HCT116 (cell line): ENCODE measurements around the gene LRP1B. TPM values are rescaled to one million over a fixed set of nuclear protein-coding genes. Genes with fewer than 3 reads are reported as not detected.

Source experiments
- ATAC-seq: fragments of 200-7000 bp; cut with Tn5 transposase; 2 replicates; pipeline ENCODE4 v1.9.1; 2020; ENCODE audit warnings: mild to moderate bottlenecking, moderate library complexity
- BruUV-seq: library from RNA; stranded (reverse); fragments of 400-500 nt; replicated peaks from 2 replicates; lab custom pipeline; 2021; lab: Mats Ljungman, UMichigan
- CTCF ChIA-PET: fragments of 300-600 bp; sonication (Branson Sonifier 250); formaldehyde crosslinking; loops from one replicate; lab custom pipeline; 2021; ENCODE audit warnings: antibody characterized with exemption; lab: Charles Lee
- POLR2A ChIA-PET: fragments of 300-600, 350-600 bp; sonication (Branson Sonifier 250); formaldehyde crosslinking; loops from one replicate; lab custom pipeline; 2021; ENCODE audit warnings: antibody characterized with exemption; lab: Charles Lee
- RAD21 ChIA-PET, 2 experiments: fragments of 300-600 bp; sonication (Branson Sonifier 250); formaldehyde crosslinking; loops; one replicate each; lab custom pipeline; 2023; ENCODE audit warnings: low total read pairs in 2 of 2; ENCODE audit not compliant: uncharacterized antibody in 2 of 2, unreplicated experiment in 2 of 2, low non-redundant PET in 1 of 2; lab: Charles Lee
- DNase-seq: peaks from one replicate; pipeline ENCODE4 v3.0.0-alpha.2; 2010; ENCODE audit warnings: low read depth, low spot score
- H2AFZ ChIP-seq: fragments of 200-600 bp; shearing (Covaris generic), sonication (generic); 2 replicates; pipeline ENCODE4 v1.6.1; 2017; ENCODE audit warnings: low read depth, mixed run types, mixed read lengths, antibody characterized with exemption, low read length; ENCODE audit not compliant: poor library complexity, severe bottlenecking
- H3K27ac ChIP-seq: 2 replicates; pipeline ENCODE4 v1.5.1; 2012; ENCODE audit warnings: low read depth, low read length
- H3K27me3 ChIP-seq: fragments of 200-600 bp; sonication (generic); 2 replicates; pipeline ENCODE4 v1.6.1; 2016; ENCODE audit warnings: mixed run types, low read length, mixed read lengths; ENCODE audit not compliant: insufficient read depth
- H3K36me3 ChIP-seq, 2 experiments: fragments of 200-500 bp in 1 of 2; fragments of 200-600 bp in 1 of 2; sonication (Bioruptor generic) in 1 of 2; sonication (generic) in 1 of 2; 2 replicates each; pipeline versions ENCODE4 v1.5.1 to v1.6.1; 2014 to 2016; ENCODE audit warnings: low read length in 2 of 2, inconsistent platforms in 1 of 2, mixed read lengths in 1 of 2, mixed run types in 1 of 2; ENCODE audit not compliant: insufficient read depth in 2 of 2, control insufficient read depth in 1 of 2
- H3K4me1 ChIP-seq, 2 experiments: fragments of 200-600 bp in 1 of 2; sonication (generic) in 1 of 2; 2 replicates each; pipeline versions ENCODE4 v1.5.1 to v1.6.1; 2012 to 2017; ENCODE audit warnings: low read length in 2 of 2, inconsistent platforms in 1 of 2, mild to moderate bottlenecking in 1 of 2, mixed read lengths in 1 of 2, mixed run types in 1 of 2, moderate library complexity in 1 of 2; ENCODE audit not compliant: insufficient read depth in 2 of 2, control insufficient read depth in 1 of 2
- H3K4me2 ChIP-seq: fragments of 200-600 bp; sonication (generic); 2 replicates; pipeline ENCODE4 v1.6.1; 2017; ENCODE audit warnings: mixed run types, low read length, mixed read lengths
- H3K4me3 ChIP-seq, 2 experiments: fragments of 200-600 bp in 1 of 2; sonication (generic) in 1 of 2; replicated peaks in 1 of 2; 2 replicates each; pipeline ENCODE4 v1.5.1; 2011 to 2016; ENCODE audit warnings: low read length in 2 of 2, control low read depth in 1 of 2, low read depth in 1 of 2, mild to moderate bottlenecking in 1 of 2, mixed read lengths in 1 of 2, mixed run types in 1 of 2
- H3K79me2 ChIP-seq: fragments of 200-600 bp; sonication (generic); 2 replicates; pipeline ENCODE4 v1.6.1; 2017; ENCODE audit warnings: mild to moderate bottlenecking, mixed run types, low read length, moderate library complexity, mixed read lengths; ENCODE audit not compliant: insufficient read depth
- H3K9ac ChIP-seq: fragments of 200-600 bp; sonication (generic); 2 replicates; pipeline ENCODE4 v1.6.1; 2016; ENCODE audit warnings: low read length, mixed read lengths
- H3K9me2 ChIP-seq: fragments of 200-600 bp; sonication (generic), shearing (Covaris generic); 2 replicates; pipeline ENCODE4 v1.6.1; 2017; ENCODE audit warnings: mixed run types, mild to moderate bottlenecking, moderate library complexity; ENCODE audit not compliant: insufficient read depth
- H3K9me3 ChIP-seq, 2 experiments: fragments of 200-500 bp in 1 of 2; fragments of 200-600 bp in 1 of 2; sonication (Bioruptor generic) in 1 of 2; sonication (generic) in 1 of 2; 2 replicates each; pipeline ENCODE4 v1.6.1; 2014 to 2017; ENCODE audit warnings: low read length in 2 of 2, mixed read lengths in 2 of 2, inconsistent platforms in 1 of 2, low read depth in 1 of 2, mild to moderate bottlenecking in 1 of 2, mixed run types in 1 of 2, moderate library complexity in 1 of 2; ENCODE audit not compliant: control insufficient read depth in 1 of 2, insufficient read depth in 1 of 2
- H4K20me1 ChIP-seq: fragments of 200-600 bp; sonication (generic), shearing (Covaris generic); 2 replicates; pipeline ENCODE4 v1.6.1; 2017; ENCODE audit warnings: mixed run types, mild to moderate bottlenecking, moderate library complexity; ENCODE audit not compliant: insufficient read depth
- ELF1 ChIP-seq: IDR thresholded peaks from 2 replicates; pipeline ENCODE4 v1.6.1; 2012; ENCODE audit warnings: low read depth, borderline replicate concordance
- FOSL1 ChIP-seq: IDR thresholded peaks from 2 replicates; pipeline ENCODE4 v1.6.1; 2012; ENCODE audit warnings: low read depth
- JUND ChIP-seq: IDR thresholded peaks from 2 replicates; pipeline ENCODE4 v1.6.1; 2012
- POLR2A ChIP-seq: IDR thresholded peaks from 2 replicates; pipeline ENCODE4 v1.7.0; 2011; ENCODE audit warnings: borderline replicate concordance; ENCODE audit not compliant: insufficient read depth, insufficient read length; ENCODE audit errors: extremely low read depth
- RAD21 ChIP-seq: IDR thresholded peaks from 2 replicates; pipeline ENCODE4 v1.6.1; 2012; ENCODE audit warnings: low read depth, mild to moderate bottlenecking
- SIN3A ChIP-seq: IDR thresholded peaks from 2 replicates; pipeline ENCODE4 v1.6.1; 2012; ENCODE audit warnings: low read depth
- intact Hi-C: fragments of 100-400 bp; cut with micrococcal nuclease; formaldehyde crosslinking; loops from 2 replicates; pipeline ENCODE4 v1.10.0; 2022
- total RNA-seq: library from RNA; stranded (reverse); gene quantifications from one replicate; pipeline ENCODE4 v1.2.1, GENCODE V29; 2021; ENCODE audit not compliant: unreplicated experiment
- TF ChIP-seq, protein P1 (sequence below): IDR thresholded peaks from 2 replicates; pipeline ENCODE4 v1.6.1; 2012

Gene LRP1B
- total RNA-seq, 1 experiment from 2014 or later, result 0.34 TPM

DNA sequence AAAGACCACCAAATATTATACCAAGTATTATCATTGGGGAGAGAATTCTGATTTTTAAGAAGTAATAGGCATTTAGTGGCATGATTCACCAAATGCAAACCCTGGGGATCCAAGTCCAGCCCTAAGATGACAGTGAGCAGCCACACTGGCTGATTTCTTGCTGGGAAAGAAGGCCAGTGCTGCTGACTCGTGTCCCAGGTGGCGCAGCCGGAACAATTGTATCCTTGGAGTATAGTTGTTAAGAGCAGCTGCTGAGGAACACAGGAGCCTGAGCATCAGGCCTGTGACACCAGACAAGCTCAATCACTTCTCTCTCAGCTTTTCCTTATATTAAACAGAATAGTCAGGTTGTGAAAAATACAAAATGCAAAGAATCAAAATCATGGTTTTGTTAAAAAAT, 48.4 kb downstream of the LRP1B start:
- no TSS peak for BruUV-seq
- Histone ChIP-seq H3K9me3 (no peaks in the 10 kb centered on the region), H3K36me3 (no peaks in the 10 kb centered on the region), H3K9ac (no peak overlapping the region), H3K9me2 (no peaks in the 10 kb centered on the region; the same call in 1 of the 2 replicates), H3K27me3 (no peaks in the 10 kb centered on the region), H3K4me2 (no peak overlapping the region), H2AFZ (no peak overlapping the region), H3K79me2 (no peaks in the 10 kb centered on the region), H3K27ac (no peak overlapping the region), H4K20me1 (no peaks in the 10 kb centered on the region), H3K4me1 (no peaks in the 10 kb centered on the region), H3K4me3 (no peak overlapping the region)
- ChIA-PET RAD21 (no interaction called here), CTCF (no interaction called here), POLR2A (no interaction called here)
- DNase-seq, result no peak
- no peak for ATAC-seq
- intact Hi-C loops, result no loop called here
- TF ChIP-seq, protein P1, sequence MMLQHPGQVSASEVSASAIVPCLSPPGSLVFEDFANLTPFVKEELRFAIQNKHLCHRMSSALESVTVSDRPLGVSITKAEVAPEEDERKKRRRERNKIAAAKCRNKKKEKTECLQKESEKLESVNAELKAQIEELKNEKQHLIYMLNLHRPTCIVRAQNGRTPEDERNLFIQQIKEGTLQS, result no peak
- no peak for TF ChIP-seq ELF1
- TF ChIP-seq JUND, result no peak
- TF ChIP-seq RAD21, result no peak
- no peak for TF ChIP-seq FOSL1
- no peak for TF ChIP-seq POLR2A

DNA sequence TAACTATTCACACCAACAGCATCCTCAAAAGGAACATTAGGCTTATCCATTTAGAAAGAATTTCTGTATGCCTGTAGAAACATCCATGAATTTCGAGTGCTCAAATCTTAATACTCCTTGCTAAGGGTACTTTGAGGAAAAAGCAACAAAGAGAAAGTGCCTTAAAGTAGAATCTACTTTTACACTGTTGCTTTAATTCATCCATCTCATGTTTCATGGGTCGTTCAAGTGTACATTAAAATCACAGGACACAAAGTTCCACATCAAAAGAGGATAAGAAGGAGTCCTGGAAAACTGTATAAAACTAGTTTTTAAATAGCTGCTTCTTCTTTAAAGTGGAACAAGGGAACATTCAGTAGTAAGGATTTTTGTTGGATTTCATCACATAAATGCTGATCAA, 54.5 kb downstream of the LRP1B start:
- ChIA-PET CTCF (no interaction called here), POLR2A (no interaction called here), RAD21 (no interaction called here)
- H3K4me2 ChIP-seq, result no peak overlapping the region
- no peak overlapping the region for H3K9ac ChIP-seq
- H3K27me3 ChIP-seq, result no peaks in the 10 kb centered on the region
- H3K9me3 ChIP-seq, result no peaks in the 10 kb centered on the region
- no TSS peak for BruUV-seq
- no peaks in the 10 kb centered on the region for H3K79me2 ChIP-seq
- ATAC-seq (no peak), DNase-seq (no peak)
- no peaks in the 10 kb centered on the region for H3K36me3 ChIP-seq
- H3K27ac ChIP-seq, result no peak overlapping the region
- H4K20me1 ChIP-seq, result no peaks in the 10 kb centered on the region
- H3K4me1 ChIP-seq, result no peaks in the 10 kb centered on the region
- intact Hi-C loops, result no loop called here
- H3K9me2 ChIP-seq, result no peaks in the 10 kb centered on the region; the same call in 1 of the 2 replicates
- TF ChIP-seq SIN3A (no peak), FOSL1 (no peak)
- no peak overlapping the region for H3K4me3 ChIP-seq
- H2AFZ ChIP-seq, result no peak overlapping the region
